Stomach (tissue), 9 donors: Measurements from ENCODE around the gene TCEANC2. TPM values are rescaled to one million over a fixed set of nuclear protein-coding genes. Genes with fewer than 3 reads are reported as not detected.
"Not testable (repeated sequence)": the region's sequence is repeated elsewhere in the genome, so short reads cannot be mapped to it uniquely, and the experiment has no call there.

Experiments used
- DNase-seq, 2 donors: peaks; one replicate each; pipeline versions ENCODE4 v3.0.0 to v3.0.0-alpha.2; 2013 to 2019
- H3K27ac ChIP-seq, 5 donors: fragments of 200-600 bp in 4 of 5; sonication (generic) in 4 of 5; one replicate each; pipeline ENCODE4 v1.5.1; 2013 to 2019; ENCODE audit warnings: mild to moderate bottlenecking in 1 of 5, moderate library complexity in 1 of 5
- H3K27me3 ChIP-seq, 3 donors: fragments of 200-600 bp; sonication (generic); one replicate each; pipeline ENCODE4 v1.5.1; 2017 to 2019; ENCODE audit warnings: mixed run types in 1 of 3
- H3K36me3 ChIP-seq, 4 donors: fragments of 200-600 bp; sonication (generic); 1 replicate in 3 of 4; 2 replicates in 1 of 4; pipeline ENCODE4 v1.5.1; 2016 to 2019
- H3K4me1 ChIP-seq, 4 donors: fragments of 200-600 bp; sonication (generic); one replicate each; pipeline ENCODE4 v1.5.1; 2016 to 2019
- H3K4me3 ChIP-seq, 4 donors: fragments of 200-600 bp; sonication (generic) in 3 of 4; one replicate each; pipeline ENCODE4 v1.5.1; 2016 to 2019; ENCODE audit warnings: mild to moderate bottlenecking in 1 of 4
- H3K9me3 ChIP-seq, 4 donors: fragments of 200-600 bp; sonication (generic); one replicate each; pipeline ENCODE4 v1.5.1; 2016 to 2019
- CTCF ChIP-seq, 7 experiments: fragments of 450-650 bp in 4 of 7; fragments of 200-600 bp in 3 of 7; sonication (generic) in 3 of 7; IDR thresholded peaks; one replicate each; pipeline ENCODE4 v1.5.1; 2016 to 2019; ENCODE audit warnings: antibody characterized with exemption in 7 of 7, control low read depth in 2 of 7, mild to moderate bottlenecking in 1 of 7
- EP300 ChIP-seq: sonication (generic); formaldehyde crosslinking; IDR thresholded peaks from one replicate; pipeline ENCODE4 v1.6.1; 2017; ENCODE audit warnings: antibody characterized with exemption
- POLR2A ChIP-seq, 4 donors: fragments of 450-650 bp; IDR thresholded peaks; one replicate each; pipeline ENCODE4 v1.6.1; 2016; ENCODE audit warnings: antibody characterized with exemption in 4 of 4, control low read depth in 2 of 4, mild to moderate bottlenecking in 1 of 4, moderate library complexity in 1 of 4
- POLR2AphosphoS5 ChIP-seq, 3 donors: sonication (generic); formaldehyde crosslinking; IDR thresholded peaks; one replicate each; pipeline ENCODE4 v1.6.1; 2016; ENCODE audit warnings: antibody characterized with exemption in 3 of 3
- WGBS, 5 donors: extraction: QIAGEN DNeasy Blood & Tissue Kit in 3 of 5; methylation state at CpG; one replicate each; pipeline versions ENCODE4 v1.1.5 to v1.1.7; 2013 to 2018; 5-methylcytosine and 5-hydroxymethylcytosine counted together
- intact Hi-C: fragments of 100-400 bp; cut with DNase I; formaldehyde crosslinking; loops from one replicate; pipeline ENCODE4 v1.15.1; 2023; ENCODE audit warnings: low total_unique reads
- polyA plus RNA-seq, 3 donors: library from polyadenylated mRNA; stranded (reverse); fragments of 200-250 nt; gene quantifications; one replicate each; pipeline ENCODE4 v1.2.3, GENCODE V29; 2013
- total RNA-seq, 5 donors: library from RNA; depleted of rRNA; stranded (reverse); fragments of >200 nt; gene quantifications; one replicate each; pipeline versions ENCODE4 v1.1.0 to v1.2.3, GENCODE V29; 2014 to 2016
- donor health status: healthy with polysubstance abuse.
- donor health status: Bipolar disorder and iron deficiency.
- donor health status: healthy.

The TCEANC2 gene
- total and polyA plus RNA-seq, 8 donors: 1.8 to 8.8 (median 2.4) TPM

GRCh38 chr1:54091666-54092065 lies 38.3 kb downstream of the TCEANC2 start:
- no peak overlapping the region for H3K4me3 ChIP-seq
- peaks cover 0 to 20% (median 12%) of the 10 kb centered on the region in 4 donors for H3K36me3 ChIP-seq
- TF ChIP-seq POLR2A (IDR thresholded peaks at IDR 0.05): no peak
- no peak for TF ChIP-seq CTCF (IDR thresholded peaks at IDR 0.05)
- TF ChIP-seq POLR2AphosphoS5 (IDR thresholded peaks at IDR 0.05): no peak
- no peak for TF ChIP-seq EP300
- intact Hi-C loops: no loop called here
- no peaks in the 10 kb centered on the region for H3K9me3 ChIP-seq
- H3K27me3 ChIP-seq: no peaks in the 10 kb centered on the region
- WGBS, 5 donors: 85 to 95% (median 93%) methylated on average over 3 of the region's 3 CpGs
- H3K4me1 ChIP-seq: peaks cover 16 to 37% (median 18%) of the 10 kb centered on the region in 4 donors
- no peak for DNase-seq
- peak overlapping the region in 1 of 5 donors; percentile 85 for H3K27ac ChIP-seq

- H3K27ac ChIP-seq: peak overlapping the region; percentile 70 to 87 (median 85)
- H3K4me3 ChIP-seq: no peak overlapping the region
- intact Hi-C loops: no loop called here
- WGBS, 5 donors: 35 to 56% (median 44%) methylated on average over 4 of the region's 4 CpGs
- no peaks in the 10 kb centered on the region for H3K9me3 ChIP-seq
- TF ChIP-seq POLR2AphosphoS5 (IDR thresholded peaks at IDR 0.05): peak in 2 of 3 donors; percentile 6 to 72
- TF ChIP-seq CTCF (IDR thresholded peaks at IDR 0.05): no peak
- TF ChIP-seq POLR2A (IDR thresholded peaks at IDR 0.05): no peak
- TF ChIP-seq EP300: no peak
- H3K4me1 ChIP-seq: peaks cover 16 to 42% (median 19%) of the 10 kb centered on the region in 4 donors
- peak; percentile 60 to 66 for DNase-seq
- H3K27me3 ChIP-seq: no peaks in the 10 kb centered on the region
- peaks cover 0 to 25% (median 19%) of the 10 kb centered on the region in 4 donors for H3K36me3 ChIP-seq
These were observed 40.8 kb downstream of the TCEANC2 start for GRCh38 chr1:54094001-54094729.

- Histone ChIP-seq H3K36me3 (peaks cover 0 to 21% (median 16%) of the 10 kb centered on the region in 4 donors), H3K4me1 (peaks cover 16 to 47% (median 20%) of the 10 kb centered on the region in 4 donors), H3K27ac (peak overlapping the region; percentile 70 to 87 (median 83))
- H3K9me3 ChIP-seq, H3K27me3 ChIP-seq, DNase-seq, H3K4me3 ChIP-seq, intact Hi-C loops: not testable (repeated sequence)
- 53 to 100% (median 63%) methylated on average over 1 of the region's 1 CpG for WGBS, 5 donors
These were observed 41.3 kb downstream of the TCEANC2 start for GRCh38 chr1:54094730-54095105.

GRCh38 chr1:54095546-54096226 lies 42.3 kb downstream of the TCEANC2 start:
- peaks cover 0 to 24% (median 15%) of the 10 kb centered on the region in 4 donors for H3K36me3 ChIP-seq
- peak overlapping the region; percentile 70 to 87 (median 83) for H3K27ac ChIP-seq
- H3K4me1 ChIP-seq: peaks cover 16 to 54% (median 23%) of the 10 kb centered on the region in 4 donors
- no peaks in the 10 kb centered on the region for H3K27me3 ChIP-seq
- H3K4me3 ChIP-seq: no peak overlapping the region
- DNase-seq: peak in 1 of 2 donors; percentile 62
- TF ChIP-seq POLR2AphosphoS5 (IDR thresholded peaks at IDR 0.05) (no peak), CTCF (IDR thresholded peaks at IDR 0.05) (no peak)
- WGBS, 5 donors: 53 to 65% (median 61%) methylated on average over 8 of the region's 8 CpGs
- intact Hi-C loops: no loop called here
- no peaks in the 10 kb centered on the region for H3K9me3 ChIP-seq
